Inferior parietal cortex (tissue), 1 donor: ENCODE data around the gene METAP1.
A peak's percentile ranks its signal among the peaks of the same experiment; 100 is the strongest.
"Not testable (repeated sequence)": the region's sequence is repeated elsewhere in the genome, so short reads cannot be mapped to it uniquely, and the experiment has no call there.

Experiments used
- DNase-seq: peaks from one replicate; pipeline ENCODE4 v3.0.0-alpha.2; 2016; ENCODE audit errors: extremely low spot score

METAP1 gene

DNA sequence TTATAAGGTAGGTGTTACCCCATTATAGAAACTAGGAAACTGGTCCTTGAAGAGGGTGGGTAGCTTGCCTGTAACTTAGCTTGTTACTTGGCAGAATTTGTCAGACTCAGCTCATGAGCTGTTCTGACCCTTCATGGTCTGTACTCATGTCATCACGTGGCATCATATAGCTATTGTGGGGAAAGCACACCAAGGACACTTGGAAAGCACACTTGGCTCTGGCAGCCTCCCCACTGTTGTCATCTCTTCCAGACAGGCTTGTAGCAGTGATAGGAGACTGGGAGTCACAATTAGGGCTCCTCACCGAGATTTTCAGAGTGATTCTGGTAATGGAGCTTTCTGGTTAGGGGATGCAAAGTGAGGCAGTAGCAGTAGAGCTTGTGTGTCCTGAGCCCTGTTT lies 62.7 kb downstream of the METAP1 start:
- DNase-seq = no peak

DNA sequence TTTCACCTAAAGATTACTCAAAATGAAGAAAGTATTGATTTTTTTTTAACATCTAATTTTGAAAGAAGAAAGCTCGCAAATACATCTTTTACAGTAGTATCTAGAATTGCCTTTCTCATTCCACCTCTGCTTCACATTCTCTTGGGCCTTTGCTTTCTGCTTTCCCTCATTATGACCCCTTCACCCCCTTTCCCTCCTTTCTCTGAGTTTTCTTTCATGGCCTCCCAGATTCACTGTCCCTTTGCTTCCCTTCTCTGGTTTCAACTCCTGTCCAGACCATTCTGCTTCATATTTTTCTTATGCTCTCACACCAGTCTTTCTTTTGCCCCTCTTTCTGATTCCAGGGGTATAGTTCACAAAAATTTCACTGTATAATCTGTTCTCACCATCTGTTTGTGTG lies 64.0 kb downstream of the METAP1 start:
- DNase-seq = no peak

DNA sequence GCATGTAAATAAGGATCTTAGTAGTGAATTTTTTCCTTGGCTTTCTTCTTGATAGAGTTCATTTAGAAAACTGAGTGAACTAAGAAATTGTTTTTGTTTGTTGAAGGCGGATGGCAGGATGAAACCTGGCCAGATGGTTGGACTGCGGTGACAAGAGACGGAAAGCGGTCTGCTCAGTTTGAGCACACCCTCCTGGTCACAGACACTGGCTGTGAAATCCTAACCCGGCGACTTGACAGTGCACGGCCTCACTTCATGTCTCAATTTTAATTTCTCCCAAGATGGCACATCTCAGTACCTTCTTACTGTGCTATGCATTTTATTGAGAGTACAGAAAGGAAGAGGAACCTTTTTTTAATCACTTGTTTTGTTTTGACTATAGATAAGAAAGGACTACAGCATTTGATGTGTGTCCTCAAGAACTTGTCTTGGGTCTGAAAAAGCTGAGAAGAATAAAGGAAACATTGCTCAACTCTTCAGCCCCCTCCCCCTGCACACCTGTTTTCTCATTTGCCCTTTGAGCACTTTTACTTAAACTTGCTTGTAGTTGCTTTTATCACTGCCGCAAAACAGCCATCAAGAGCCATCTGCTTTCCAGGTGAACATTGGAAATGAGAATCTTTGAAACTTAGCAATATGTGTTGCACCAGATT lies 65.7 kb downstream of the METAP1 start:
- DNase-seq = no peak

DNA sequence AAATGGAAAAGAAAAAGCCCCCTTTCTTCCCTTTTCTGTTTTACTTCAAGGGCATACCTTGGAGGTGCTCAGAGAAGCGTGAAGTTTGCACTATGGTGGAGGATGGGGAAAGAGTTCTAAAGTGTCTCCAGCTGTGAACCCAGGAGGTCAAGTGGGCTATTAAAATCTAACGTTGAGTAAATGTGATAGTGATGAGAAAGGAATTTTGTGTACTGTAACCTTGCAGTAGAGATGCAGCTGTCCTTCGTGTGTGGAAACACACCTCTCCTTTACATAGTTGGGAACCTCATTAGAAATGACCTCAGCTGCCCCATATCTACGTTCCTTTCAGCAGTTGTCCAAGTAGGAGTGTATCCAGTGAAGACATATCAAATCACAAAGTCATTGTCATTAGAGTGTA lies 66.6 kb downstream of the METAP1 start:
- no peak for DNase-seq

DNA sequence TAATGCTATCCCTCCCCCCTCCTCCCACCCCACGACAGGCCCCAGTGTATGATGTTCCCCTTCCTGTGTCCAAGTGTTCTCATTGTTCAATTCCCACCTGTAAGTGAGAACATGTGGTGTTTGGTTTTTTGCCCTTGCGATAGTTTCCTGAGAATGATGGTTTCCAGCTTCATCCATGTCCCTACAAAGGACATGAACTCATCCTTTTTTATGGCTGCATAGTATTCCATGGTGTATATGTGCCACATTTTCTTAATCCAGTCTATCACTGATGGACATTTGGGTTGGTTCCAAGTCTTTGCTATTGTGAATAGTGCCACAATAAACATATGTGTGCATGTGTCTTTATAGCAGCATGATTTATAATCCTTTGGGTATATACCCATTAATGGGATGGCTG lies 70.0 kb downstream of the METAP1 start:
- not testable (repeated sequence) for DNase-seq

DNA sequence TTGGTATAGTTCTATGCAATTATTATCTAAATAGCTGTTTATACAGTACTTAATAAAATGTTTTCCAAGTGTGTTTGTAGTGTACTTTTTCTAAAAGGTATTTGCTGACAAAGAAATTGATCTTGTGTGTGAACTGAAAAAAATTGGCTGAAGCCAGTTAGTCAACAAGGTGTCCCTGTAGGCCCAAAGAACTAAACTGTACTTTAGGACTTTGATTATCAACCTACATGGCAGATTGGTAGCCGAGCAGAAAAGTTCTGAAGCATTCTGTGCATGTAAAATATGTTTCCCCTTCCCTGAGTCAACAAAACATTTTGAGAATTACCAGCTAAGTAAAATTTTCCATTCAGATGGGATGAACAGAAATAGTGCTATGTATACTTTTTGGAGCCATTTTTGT lies 72.1 kb downstream of the METAP1 start:
- no peak for DNase-seq

DNA sequence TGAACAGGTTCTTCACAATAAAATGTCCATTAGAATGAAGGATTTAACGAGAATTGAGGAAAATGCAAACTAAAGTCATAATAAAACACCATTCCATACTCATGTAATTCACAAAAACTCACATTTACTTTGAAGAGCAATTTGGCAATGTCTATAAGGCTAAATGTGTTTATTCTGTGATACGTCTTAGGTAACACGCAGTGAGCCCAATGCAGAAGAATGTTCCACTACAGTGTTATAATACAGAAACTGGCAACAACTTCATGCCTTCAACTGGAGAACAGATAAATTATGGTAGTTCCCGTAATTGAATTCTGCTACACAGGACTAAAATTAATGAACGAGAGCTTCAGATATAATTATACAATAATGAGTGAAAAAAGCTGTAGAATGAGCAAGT lies 75.6 kb downstream of the METAP1 start:
- DNase-seq = no peak

DNA sequence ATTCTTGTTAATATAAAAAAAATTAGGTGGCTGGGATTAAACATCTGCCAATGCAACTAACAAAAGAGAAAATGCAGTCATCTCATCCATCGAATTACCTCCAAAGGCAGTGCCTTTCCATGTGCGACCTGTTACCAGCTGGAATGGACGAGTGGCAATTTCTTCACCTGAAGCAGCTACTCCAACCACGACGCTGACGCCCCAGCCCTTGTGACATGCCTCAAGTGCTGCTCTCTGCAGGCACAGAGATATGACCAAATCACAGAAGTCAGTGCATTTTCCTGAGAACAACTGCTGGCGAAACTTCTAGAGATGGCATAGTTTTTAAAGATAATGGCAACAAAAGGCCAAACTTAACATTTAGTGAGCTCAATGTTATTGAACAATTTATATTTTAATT lies 79.3 kb downstream of the METAP1 start:
- no peak for DNase-seq

DNA sequence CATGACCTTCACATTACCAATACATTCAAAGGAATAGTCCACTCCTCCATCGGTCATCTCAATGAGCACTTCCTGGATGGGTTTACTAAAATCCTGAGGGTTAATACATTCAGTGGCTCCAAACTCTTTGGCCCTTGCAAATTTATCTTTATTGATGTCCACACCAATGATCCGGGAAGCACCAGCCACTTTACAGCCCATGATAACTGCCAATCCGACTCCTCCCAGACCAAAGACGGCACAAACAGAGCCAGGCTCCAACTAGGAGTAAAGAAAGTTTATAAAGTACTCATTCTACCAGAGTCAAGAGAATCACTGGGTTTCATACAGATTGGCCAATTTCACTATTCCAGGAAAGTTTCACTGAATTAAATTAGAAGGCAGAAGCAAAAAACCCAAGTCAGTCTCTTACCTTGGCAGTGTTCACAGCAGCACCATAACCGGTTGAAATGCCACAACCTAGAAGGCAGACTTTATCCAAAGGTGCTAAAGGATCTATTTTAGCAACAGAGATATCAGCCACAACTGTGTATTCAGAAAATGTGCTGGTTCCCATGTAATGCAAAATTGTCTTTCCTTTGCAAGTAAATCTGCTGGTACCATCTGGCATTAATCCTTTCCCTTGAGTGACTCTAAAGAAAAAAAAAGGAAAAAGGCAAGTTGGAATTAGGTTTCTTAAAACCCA lies 80.9 kb downstream of the METAP1 start:
- DNase-seq = no peak

DNA sequence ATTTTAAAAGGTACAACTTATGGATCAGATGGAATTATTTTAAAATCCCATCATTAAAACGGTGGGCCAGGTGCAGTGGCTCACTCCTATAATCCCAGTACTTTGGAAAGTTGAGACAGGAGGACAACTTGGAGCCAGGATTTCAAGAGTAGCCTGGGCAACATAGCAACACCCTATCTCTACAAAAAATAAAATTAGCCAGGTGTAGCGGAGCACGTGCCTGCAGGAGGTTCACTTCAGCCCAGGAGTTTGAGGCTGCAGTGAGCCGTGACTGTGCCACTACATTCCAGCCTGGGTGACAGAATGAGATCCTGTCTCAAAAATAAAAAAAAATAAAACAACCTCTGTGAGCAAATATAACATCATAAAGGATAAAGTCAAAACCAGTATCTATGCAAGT lies 81.7 kb downstream of the METAP1 start:
- DNase-seq = no peak

DNA sequence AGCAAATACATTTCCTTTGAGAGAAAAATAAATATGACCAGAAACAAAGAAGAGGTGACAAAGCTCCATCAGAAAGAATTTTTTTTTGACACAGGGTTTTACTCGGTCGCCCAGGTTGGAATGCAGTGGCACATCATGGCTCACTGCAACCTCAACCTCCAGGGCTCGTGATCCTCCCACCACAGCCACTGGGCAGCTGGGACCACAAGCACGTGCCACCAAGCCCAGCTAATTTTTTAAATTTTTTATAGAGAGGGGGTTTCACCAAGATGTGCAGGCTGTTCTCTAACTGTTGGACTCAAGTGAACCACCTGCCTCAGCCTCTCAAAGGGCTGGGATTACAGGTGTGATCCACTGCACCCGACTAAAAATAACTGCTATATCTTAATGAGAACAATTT lies 82.8 kb downstream of the METAP1 start:
- no peak for DNase-seq

DNA sequence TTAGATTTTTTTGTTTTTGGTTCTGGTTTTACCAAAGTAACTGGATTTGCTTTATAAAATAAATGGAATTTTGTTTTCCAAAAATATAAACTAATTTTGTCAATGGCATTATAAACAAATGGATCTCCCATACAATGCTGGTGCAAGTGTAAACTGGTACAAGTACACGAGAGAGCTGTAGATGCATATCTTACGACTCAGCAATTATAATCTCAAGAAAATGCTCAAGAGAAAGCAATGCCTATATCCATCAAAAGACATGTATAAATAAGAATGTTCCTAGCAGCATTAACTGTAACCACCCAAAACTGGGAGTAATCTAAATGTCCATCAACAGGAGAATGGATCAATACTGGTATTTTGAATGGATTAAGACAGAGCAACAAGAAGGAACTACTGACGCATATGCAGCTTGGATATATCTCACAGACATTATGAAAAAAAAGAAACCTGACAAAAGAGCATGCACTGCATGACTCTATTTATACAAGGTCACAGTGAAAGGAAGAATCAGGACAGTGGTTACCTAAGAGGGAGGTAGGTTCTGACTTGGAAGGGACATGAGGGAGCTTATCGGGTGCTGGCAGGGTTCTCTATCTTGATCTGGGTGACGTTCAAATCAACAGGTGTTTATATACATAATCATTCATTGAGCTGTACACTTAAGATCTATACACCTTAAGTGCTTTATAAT lies 83.6 kb downstream of the METAP1 start:
- DNase-seq = no peak

DNA sequence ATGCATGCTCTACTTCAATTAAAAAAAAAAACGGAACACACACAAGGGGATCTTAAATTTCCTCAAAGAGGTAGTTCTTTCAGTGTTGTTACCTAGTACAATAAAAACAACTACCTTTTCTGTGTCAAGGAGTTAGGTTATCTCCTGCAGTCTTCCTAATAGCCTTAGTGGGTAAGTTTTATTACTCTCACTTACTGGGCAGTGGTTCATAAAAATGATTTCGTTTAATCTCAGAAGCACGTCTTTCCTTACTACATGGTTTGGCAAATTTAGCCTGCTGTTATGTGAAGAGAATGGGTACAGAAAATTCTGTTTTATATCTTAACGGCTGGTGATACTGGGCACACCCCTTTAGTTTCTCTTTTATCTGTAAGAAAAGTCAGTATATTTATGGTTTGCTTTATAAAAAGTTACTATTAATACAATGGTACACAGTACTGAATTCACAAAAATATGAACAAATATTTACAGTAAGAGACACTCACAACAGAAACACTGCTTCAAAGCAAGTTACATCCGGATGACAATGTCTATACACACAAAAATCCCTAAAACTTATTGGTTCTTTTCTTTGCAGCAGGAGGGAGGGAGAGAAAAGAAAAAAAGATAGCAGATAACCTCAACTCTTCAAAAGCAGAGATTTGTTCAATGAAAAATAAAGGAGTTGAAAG lies 84.2 kb downstream of the METAP1 start:
- no peak for DNase-seq

DNA sequence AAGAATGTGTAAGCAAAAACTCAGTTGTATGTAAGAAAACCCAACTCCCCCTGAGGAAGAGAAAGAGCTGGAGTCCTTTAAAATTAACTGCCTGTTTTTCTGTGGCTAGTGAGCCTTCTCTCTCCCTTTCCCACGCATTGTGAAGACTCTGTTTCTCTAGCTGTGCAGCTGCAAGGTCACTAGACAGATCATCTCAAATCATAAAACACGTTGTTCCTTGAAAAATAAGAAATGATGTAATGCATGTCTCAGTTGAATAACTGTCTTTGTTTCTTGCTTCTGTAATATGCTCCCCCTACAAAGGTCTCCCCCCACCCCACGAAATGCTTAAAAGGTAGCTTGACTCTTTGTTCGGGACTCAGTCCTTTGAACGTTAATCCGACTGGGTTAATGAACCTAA lies 85.3 kb downstream of the METAP1 start:
- not testable (repeated sequence) for DNase-seq

DNA sequence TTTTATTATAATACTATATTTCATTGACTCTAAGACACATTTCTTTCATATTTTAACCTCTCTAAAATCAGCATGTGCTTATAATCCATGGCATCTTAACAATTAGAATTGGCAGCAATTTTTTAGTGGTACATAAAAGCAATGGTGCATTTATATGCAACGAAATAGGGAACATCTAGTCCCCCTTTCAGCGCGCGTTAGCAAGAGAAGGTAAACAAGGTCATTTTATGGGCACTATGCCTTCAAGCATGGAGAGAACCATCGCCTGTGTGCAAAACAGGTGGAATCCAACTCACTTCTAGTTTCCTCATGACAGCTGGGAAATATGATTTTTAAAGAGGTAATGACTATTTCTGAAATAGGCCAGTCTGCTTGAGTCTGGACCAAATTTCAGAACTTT lies 86.7 kb downstream of the METAP1 start:
- no peak for DNase-seq

DNA sequence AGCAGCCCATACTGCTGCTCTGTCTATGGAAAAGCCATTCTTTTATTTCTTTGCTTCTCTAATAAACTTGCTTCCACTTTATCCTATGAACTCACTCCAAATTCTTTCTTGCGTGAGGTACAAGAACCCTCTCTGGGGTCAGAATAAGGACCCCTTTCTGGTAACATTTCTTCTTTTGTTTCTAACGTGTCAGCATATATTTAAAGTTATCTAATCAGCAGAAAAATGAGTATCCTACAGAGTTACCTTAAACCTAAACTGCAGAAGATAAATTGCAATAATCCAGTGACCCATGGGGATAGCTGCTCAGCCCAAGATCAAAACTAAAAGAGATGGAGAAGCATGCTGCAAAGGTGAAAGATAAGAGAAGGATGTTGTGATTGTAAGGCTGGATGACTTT lies 89.1 kb downstream of the METAP1 start:
- no peak for DNase-seq

DNA sequence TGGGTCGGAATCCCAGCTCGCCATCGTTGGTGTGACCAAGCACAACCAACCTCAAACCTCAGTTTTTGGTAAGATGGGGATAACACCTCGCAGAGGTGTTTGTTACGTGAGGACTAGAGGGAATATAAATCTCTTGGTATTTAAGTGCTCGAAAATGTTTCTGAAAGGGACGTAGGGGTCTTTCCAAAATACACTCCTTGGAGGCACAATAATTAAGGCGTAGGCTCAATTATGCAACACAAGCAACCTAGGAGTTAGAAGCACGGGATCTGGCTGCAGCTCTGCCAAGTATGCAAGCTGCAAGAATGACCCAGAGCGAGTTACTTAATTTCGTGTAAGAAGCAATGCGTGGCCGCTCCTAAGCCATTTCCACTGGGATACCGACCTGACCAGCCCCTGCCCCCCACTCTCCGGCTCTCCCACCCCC lies 92.5 kb downstream of the METAP1 start:
- peak; percentile 73 for DNase-seq

DNA sequence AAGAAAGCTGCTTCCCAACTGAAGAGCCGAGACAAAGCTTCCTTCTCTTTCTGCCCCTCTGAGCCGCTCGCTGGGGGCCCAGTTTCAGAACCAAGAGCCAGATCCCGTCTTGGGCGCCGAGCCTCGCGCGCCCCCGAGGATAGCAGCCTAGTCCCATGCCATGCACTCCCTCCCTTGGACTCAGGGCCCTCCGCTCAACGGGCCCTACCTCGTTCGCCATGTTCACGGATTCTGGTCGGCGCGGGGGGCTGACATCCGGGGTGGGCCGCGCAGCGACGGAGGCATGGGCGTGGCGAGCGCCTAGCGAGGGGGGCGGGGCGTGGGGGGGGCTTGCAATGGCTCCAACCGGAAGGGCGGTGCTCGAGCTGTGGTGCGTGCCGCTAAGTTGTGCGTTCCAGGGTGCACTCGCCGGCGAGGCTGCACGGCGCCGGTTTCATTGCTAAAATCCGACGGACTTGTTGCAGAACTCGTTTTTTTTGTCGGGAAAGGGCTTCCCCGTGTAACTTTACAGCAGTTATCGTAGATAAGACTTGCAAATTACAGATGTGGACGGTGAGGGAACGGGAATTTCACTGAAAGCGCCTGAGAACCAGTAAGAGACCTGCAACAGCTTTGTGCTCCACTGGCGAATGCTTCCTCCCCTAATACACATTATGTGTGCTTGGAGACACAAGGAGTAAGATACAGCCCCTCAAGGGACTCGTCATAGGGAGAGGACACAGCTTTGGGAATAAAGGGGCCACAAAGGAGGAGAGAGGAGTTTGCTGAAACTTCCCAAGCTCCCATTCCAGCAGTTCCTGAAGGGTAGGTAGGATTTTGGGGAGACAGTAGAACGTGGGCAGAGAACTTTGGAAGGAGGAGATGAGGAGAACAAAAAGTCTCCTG lies 93.2 kb downstream of the METAP1 start, which contains the start of gene ADH5:
TSS of gene ADH5 (minus strand) at position 308 of the 885 bp plus-strand sequence. CDS start at position 220, 88 bp downstream.
- peak; percentile 73 for DNase-seq

DNA sequence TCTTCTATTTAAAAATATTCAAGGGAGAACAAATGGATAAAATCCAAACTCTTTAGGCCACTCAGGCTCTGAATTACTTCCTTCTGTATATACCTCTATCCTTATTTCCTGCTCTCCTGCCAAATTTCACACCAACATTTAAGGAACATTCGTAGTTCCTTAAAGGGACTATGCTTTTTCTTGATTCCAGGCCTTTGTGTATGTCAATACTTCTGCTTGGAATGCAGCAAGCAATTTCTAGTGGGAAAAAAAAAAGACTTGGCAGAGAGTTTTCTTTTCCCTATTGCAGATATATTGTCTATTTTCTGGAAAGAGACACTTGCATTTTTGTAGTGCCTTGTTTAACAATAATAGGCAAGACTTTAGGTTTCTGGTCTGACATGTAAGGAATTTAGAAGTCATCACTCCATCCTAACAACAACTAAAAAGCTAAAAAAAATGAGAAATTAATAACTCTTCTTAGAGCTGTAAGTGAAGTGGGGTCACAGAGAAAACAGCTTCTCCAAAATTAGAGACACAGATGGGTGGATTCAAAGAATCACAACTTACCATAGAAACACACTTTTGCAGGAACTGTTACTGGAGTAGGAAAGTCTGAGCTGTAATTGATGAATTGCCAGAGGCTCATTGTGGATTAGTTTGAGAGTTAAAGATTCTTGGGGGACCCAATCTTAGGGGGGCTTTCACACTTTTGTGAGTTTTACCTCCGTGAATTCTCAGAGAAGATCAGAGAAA lies 95.1 kb downstream of the METAP1 start:
- no peak for DNase-seq

DNA sequence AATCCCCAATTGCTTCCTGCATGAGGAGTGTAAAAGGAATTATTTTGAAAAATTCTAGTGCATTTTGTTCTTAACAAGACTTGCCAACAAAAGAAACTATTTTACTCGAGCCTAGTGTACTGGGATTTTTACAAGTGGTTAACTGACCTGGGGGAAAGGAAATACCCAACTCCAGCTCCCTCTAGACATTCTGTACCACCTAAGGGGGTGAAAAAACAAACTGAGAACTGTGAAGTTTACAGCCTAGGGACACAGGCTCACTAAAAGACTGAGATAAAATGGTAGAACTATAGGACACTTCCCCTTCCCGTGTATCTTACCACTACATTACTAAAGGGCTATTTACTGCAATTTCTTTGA lies 95.7 kb downstream of the METAP1 start:
- no peak for DNase-seq

DNA sequence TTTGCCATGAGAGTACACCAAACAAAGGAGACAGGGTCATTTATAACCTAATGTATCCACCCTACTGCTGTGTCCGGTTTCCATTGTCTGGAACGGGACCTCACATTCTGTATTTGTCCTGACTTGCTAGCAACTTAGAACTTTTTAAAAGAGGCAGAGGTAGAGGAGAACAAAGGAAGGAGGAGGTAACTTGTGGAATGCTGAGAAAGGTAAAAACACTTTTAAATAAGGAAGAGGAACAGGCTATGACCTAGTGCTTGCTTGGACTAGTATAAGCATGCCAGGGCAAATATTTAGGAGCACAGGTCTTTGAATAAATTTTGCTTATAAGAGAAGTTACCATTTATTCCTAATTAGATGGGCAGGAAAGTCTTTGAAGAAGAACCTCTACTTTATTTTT lies 96.3 kb downstream of the METAP1 start:
- DNase-seq = not testable (repeated sequence)
